Right lobe of liver (tissue), 6 donors: ENCODE data around the gene CAMK2B. TPM values are rescaled to one million over a fixed set of nuclear protein-coding genes. Genes with fewer than 3 reads are reported as not detected.
A peak's percentile ranks its signal among the peaks of the same experiment; 100 is the strongest.

Experiments used
- ATAC-seq, 4 donors: fragments of 200-7000 bp; cut with Tn5 transposase; one replicate each; pipeline ENCODE4 v1.9.1; 2020; ENCODE audit warnings: mild to moderate bottlenecking in 4 of 4, moderate library complexity in 4 of 4
- DNase-seq, 3 donors: peaks; one replicate each; pipeline ENCODE4 v3.0.0-alpha.2; 2020
- H3K27ac ChIP-seq, 3 donors: fragments of 200-600 bp; one replicate each; pipeline ENCODE4 v1.8.0; 2022
- H3K27me3 ChIP-seq, 2 donors: fragments of 200-600 bp; one replicate each; pipeline ENCODE4 v1.8.0; 2022
- H3K36me3 ChIP-seq, 4 donors: fragments of 200-600 bp; sonication (generic) in 1 of 4; one replicate each; pipeline versions ENCODE4 v1.5.1 to v1.8.0; 2017 to 2022; ENCODE audit warnings: control low read depth in 1 of 4
- H3K4me1 ChIP-seq, 4 donors: fragments of 200-600 bp; sonication (generic) in 1 of 4; one replicate each; pipeline versions ENCODE4 v1.5.1 to v1.8.0; 2017 to 2022; ENCODE audit warnings: control low read depth in 1 of 4
- H3K4me3 ChIP-seq, 3 donors: fragments of 200-600 bp; one replicate each; pipeline ENCODE4 v1.8.0; 2022
- H3K9me3 ChIP-seq, 4 donors: fragments of 200-600 bp; sonication (generic) in 1 of 4; one replicate each; pipeline versions ENCODE4 v1.5.1 to v1.8.0; 2017 to 2022; ENCODE audit warnings: control low read depth in 1 of 4
- POLR2A ChIP-seq: fragments of 450-650 bp; IDR thresholded peaks from one replicate; pipeline ENCODE4 v1.6.1; 2017; ENCODE audit warnings: antibody characterized with exemption, mild to moderate bottlenecking
- WGBS: methylation state at CpG from one replicate; pipeline ENCODE4 v1.1.6; 2018; ENCODE audit warnings: low coverage, low lambda C conversion rate; ENCODE audit not compliant: insufficient coverage; ENCODE audit errors: missing lambda C conversion rate; 5-methylcytosine and 5-hydroxymethylcytosine counted together
- intact Hi-C, 2 donors: fragments of 100-400 bp; cut with DNase I; formaldehyde crosslinking; loops; one replicate each; pipeline versions ENCODE4 v1.11.2 to v1.14.1; 2022
- total RNA-seq, 6 experiments: library from RNA; depleted of rRNA in 2 of 6; stranded (reverse); fragments of >200 nt in 2 of 6; fragmentation: NEBNext Ultra II Directional in 3 of 6; extraction: Animal tissue kit (Norgen Biotek cat#: 25700) in 3 of 6; gene quantifications; one replicate each; pipeline versions ENCODE4 v1.1.0 to v1.2.4, GENCODE V29; 2016 to 2023
- TF ChIP-seq, protein P1 (sequence below), 4 donors: fragments of 200-600 bp in 3 of 4; fragments of 450-650 bp in 1 of 4; IDR thresholded peaks; one replicate each; pipeline versions ENCODE4 v1.5.1 to v1.8.0; 2016 to 2022; ENCODE audit warnings: antibody characterized with exemption in 4 of 4, mild to moderate bottlenecking in 2 of 4
- donor health status: DM: no; HTN: yes; CAD: no.
- donor health status: DM: no; HTN: no; CAD: no.
- donor health status: DM: no; HTN: no; CAD: no.
- donor health status: DM: no; HTN: yes; CAD: no.
- donor health status: DM: no; HTN: yes; CAD: no.

CAMK2B gene
- total RNA-seq, 6 experiments from 2014 or later: 2.1 to 5.1 (median 3.3) TPM

DNA sequence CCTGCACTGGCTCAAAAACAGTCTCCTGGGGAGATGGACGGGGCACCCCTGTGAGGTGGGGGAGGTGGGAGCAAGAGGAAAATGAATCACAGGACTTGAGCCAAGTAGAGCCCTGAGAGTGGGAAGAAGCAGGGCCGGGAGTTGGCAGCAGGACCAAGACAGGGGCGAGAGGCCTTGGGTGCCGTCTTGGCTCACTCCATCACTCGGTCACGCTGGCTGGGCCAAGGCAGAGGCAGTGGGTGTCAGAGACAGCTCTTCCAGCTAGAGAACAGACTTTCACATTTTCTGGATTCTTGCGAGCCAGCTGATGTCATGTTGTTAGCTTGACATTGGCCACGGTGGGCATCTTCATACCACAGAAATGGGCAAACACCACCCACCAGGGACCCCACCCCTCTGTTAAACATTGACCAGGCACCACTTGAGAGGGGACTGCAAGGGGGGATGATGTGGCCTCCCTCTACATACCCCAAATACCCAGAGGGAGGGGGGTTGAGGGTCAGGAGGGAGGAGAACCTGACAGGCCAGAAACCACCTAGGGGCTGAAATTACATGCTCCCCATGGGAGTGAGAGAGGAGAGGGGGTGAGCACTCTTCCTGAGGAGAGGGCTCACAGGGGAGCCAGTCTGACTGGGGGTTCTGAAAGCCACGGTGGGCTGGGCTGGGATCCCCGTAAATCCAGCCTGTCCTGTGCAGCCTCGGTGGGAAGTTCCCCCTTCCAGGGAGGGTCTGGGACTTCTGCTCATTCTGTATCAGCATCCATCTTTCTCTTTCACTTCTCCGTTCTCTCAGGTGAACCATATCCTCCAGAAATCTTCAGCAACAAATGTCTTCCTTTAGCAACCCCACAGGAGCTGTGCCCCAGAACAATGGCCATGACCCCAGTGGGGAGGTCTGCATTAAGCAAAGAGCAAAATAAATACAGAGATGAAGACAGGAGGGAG is 19.6 kb downstream of the CAMK2B start:
- no peaks in the 10 kb centered on the region for H3K4me1 ChIP-seq
- ATAC-seq: no peak
- DNase-seq: peak in 2 of 3 donors; percentile 7 to 31
- H3K4me3 ChIP-seq: no peak overlapping the region
- H3K36me3 ChIP-seq: no peaks in the 10 kb centered on the region
- H3K9me3 ChIP-seq: no peaks in the 10 kb centered on the region
- TF ChIP-seq, protein P1, sequence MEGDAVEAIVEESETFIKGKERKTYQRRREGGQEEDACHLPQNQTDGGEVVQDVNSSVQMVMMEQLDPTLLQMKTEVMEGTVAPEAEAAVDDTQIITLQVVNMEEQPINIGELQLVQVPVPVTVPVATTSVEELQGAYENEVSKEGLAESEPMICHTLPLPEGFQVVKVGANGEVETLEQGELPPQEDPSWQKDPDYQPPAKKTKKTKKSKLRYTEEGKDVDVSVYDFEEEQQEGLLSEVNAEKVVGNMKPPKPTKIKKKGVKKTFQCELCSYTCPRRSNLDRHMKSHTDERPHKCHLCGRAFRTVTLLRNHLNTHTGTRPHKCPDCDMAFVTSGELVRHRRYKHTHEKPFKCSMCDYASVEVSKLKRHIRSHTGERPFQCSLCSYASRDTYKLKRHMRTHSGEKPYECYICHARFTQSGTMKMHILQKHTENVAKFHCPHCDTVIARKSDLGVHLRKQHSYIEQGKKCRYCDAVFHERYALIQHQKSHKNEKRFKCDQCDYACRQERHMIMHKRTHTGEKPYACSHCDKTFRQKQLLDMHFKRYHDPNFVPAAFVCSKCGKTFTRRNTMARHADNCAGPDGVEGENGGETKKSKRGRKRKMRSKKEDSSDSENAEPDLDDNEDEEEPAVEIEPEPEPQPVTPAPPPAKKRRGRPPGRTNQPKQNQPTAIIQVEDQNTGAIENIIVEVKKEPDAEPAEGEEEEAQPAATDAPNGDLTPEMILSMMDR (IDR thresholded peaks at IDR 0.05): no peak
- no peak for TF ChIP-seq POLR2A
- intact Hi-C loops: no loop called here
- no peak overlapping the region for H3K27ac ChIP-seq
- no peaks in the 10 kb centered on the region for H3K27me3 ChIP-seq
- whole genome bisulfite sequencing: 85% methylated on average over 5 of the region's 12 CpGs

DNA sequence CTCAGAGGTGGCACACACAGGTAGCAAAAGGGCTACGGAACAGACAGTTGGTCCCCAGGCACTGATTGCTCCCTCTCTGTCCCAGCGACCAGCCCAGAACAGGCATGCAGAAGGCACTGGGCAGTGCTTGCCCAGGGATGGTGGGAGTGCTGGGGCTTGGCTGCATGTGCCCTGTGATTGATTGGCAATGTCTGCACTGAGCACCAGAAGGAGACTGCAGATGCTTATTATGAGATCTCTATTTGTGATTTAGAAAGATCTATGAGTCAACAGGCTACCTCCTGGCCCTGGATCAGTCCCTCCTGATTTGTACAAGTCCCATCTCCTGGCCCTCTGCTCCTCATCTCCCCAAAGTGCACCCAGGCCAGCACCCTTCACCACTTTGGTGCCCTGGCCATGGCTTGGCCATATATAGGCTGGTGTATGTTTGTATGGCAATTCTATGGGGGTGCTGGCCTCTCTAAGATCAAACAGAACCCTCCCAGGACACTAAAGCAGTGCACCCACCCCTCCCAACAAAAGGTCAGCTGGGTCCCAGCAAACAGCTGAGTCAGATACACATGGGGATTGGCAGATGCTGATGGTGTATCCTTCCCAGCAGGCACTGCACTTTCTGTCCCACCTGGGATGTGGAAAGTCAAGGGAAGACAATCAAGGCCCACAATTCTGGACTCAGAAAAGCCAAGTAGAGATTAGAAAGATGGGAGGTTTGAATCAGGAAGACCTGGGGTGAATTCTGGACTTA is 30.9 kb downstream of the CAMK2B start:
- TF ChIP-seq, protein P1 (IDR thresholded peaks at IDR 0.05): no peak
- no peak for TF ChIP-seq POLR2A
- H3K36me3 ChIP-seq: no peaks in the 10 kb centered on the region
- DNase-seq: peak in 1 of 3 donors; percentile 3
- WGBS: no CpG with 5 or more reads among the region's 2 CpGs
- H3K4me3 ChIP-seq: no peak overlapping the region
- H3K9me3 ChIP-seq: no peaks in the 10 kb centered on the region
- H3K27me3 ChIP-seq: no peaks in the 10 kb centered on the region
- ATAC-seq: no peak
- H3K4me1 ChIP-seq: no peaks in the 10 kb centered on the region
- no peak overlapping the region for H3K27ac ChIP-seq
- intact Hi-C loops: no loop called here

DNA sequence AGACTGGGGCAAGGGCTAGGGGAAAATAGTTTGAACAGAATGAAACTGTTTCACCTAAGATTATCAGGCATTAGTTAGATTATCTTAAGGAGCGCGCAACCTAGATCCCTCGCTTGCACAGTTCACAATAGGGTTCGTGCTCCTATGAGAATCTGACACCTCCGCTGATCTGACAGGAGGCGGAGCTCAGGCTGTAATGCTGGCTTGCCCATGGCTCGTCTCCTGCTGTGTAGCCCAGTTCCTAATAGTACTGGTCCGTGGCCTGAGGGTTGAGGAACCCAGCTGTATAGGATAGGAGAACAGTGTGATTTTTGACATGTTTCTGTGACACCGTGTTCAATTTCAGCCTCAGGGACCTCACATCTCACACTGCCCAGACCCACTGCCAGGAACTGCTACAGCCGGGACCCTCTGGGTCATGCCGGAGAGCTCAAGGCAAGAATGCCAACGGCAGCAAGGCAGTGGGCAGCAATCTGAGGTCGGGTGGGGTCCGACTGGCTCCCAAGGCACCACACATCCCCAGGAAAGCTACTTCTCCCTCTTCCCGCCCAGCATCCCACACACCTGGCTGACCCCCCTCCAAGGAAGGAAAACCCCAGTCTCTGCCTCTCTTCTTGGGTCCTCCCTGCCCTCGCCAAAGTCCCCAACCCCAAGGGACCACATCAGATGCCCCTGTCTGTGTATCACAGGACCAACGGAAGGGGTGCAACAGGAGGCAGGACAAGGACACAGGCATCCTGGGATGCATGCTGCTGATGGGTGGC is 31.7 kb downstream of the CAMK2B start:
- intact Hi-C loops: no loop called here

More for the DNA sequence above, 31.7 kb downstream of the CAMK2B start:
- H3K27ac ChIP-seq: no peak overlapping the region
- H3K9me3 ChIP-seq: no peaks in the 10 kb centered on the region
- ATAC-seq (no peak), DNase-seq (peak; percentile 8 to 27 (median 21))
- no peaks in the 10 kb centered on the region for H3K27me3 ChIP-seq
- no peaks in the 10 kb centered on the region for H3K4me1 ChIP-seq
- H3K4me3 ChIP-seq: no peak overlapping the region
- 91% methylated on average over 7 of the region's 17 CpGs for WGBS
- TF ChIP-seq POLR2A: no peak
- TF ChIP-seq, protein P1 (IDR thresholded peaks at IDR 0.05): no peak
- no peaks in the 10 kb centered on the region for H3K36me3 ChIP-seq
